ENCODE results near the gene ZNF506.

GRCh38 chr19:19775891-19776205, 45.7 kb downstream of the ZNF506 start:
- no peak for TF ChIP-seq SP1 (IDR thresholded peaks at IDR 0.05)
- TF ChIP-seq FOXM1 (IDR thresholded peaks at IDR 0.05; ENCODE audit: borderline replicate concordance), result no peak
- TF ChIP-seq L3MBTL2 (conservative IDR thresholded peaks at IDR 0.05), result no peak

Measured in HEK293T (cell line).